ENCODE measurements around the gene CDADC1.
A peak's percentile ranks its signal among the peaks of the same experiment; 100 is the strongest.

The CDADC1 gene

GRCh38 chr13:49240017-49240416 lies 7.7 kb upstream of the CDADC1 start:
- Mint-ChIP-seq H3K4me1 (no peaks in the 10 kb centered on the region), H3K4me3 (no peak overlapping the region), H3K36me3 (ENCODE audit: low read depth) (no peaks in the 10 kb centered on the region), H3K9me3 (no peaks in the 10 kb centered on the region), H3K27ac (no peak overlapping the region), H3K27me3 (ENCODE audit: low read depth, poor library complexity) (peaks cover 26% of the 10 kb centered on the region)
- no peak for DNase-seq
- TF ChIP-seq CTCF (IDR thresholded peaks at IDR 0.05): peak; percentile 11

- Mint-ChIP-seq H3K27me3 (ENCODE audit: low read depth, poor library complexity) (peaks cover 32% of the 10 kb centered on the region), H3K4me1 (no peaks in the 10 kb centered on the region), H3K9me3 (no peaks in the 10 kb centered on the region), H3K4me3 (no peak overlapping the region), H3K36me3 (ENCODE audit: low read depth) (no peaks in the 10 kb centered on the region), H3K27ac (no peak overlapping the region)
- DNase-seq: no peak
- TF ChIP-seq CTCF (IDR thresholded peaks at IDR 0.05): no peak
Observed at GRCh38 chr13:49241296-49241695, 6.4 kb upstream of the CDADC1 start.

- TF ChIP-seq CTCF (IDR thresholded peaks at IDR 0.05): no peak
- peaks cover 27% of the 10 kb centered on the region for H3K4me1 Mint-ChIP-seq
- H3K27me3 Mint-ChIP-seq (ENCODE audit: low read depth, poor library complexity): peaks cover 37% of the 10 kb centered on the region
- peaks cover 2% of the 10 kb centered on the region for H3K36me3 Mint-ChIP-seq (ENCODE audit: low read depth)
- H3K4me3 Mint-ChIP-seq: no peak overlapping the region
- H3K9me3 Mint-ChIP-seq: no peaks in the 10 kb centered on the region
- peak overlapping the region; percentile 70 for H3K27ac Mint-ChIP-seq
- no peak for DNase-seq
Observed at GRCh38 chr13:49245101-49245500, 2.6 kb upstream of the CDADC1 start.

- no peaks in the 10 kb centered on the region for H3K9me3 Mint-ChIP-seq
- H3K36me3 Mint-ChIP-seq (ENCODE audit: low read depth): peaks cover 6% of the 10 kb centered on the region
- H3K27ac Mint-ChIP-seq: peak overlapping the region; percentile 97
- peak overlapping the region; percentile 100 for H3K4me3 Mint-ChIP-seq
- H3K27me3 Mint-ChIP-seq (ENCODE audit: low read depth, poor library complexity): peaks cover 30% of the 10 kb centered on the region
- no peak for TF ChIP-seq CTCF (IDR thresholded peaks at IDR 0.05)
- no peak for DNase-seq
- peaks cover 29% of the 10 kb centered on the region for H3K4me1 Mint-ChIP-seq
Observed at GRCh38 chr13:49246850-49247642, 679 bp upstream of the CDADC1 start.

- Mint-ChIP-seq H3K4me3 (peak overlapping the region; percentile 100), H3K9me3 (no peaks in the 10 kb centered on the region), H3K4me1 (peaks cover 29% of the 10 kb centered on the region), H3K27ac (peak overlapping the region; percentile 97), H3K27me3 (ENCODE audit: low read depth, poor library complexity) (peaks cover 25% of the 10 kb centered on the region), H3K36me3 (ENCODE audit: low read depth) (peaks cover 6% of the 10 kb centered on the region)
- no peak for DNase-seq
- TF ChIP-seq CTCF (IDR thresholded peaks at IDR 0.05): no peak
Observed at GRCh38 chr13:49248622-49249002, 887 bp downstream of the CDADC1 start.

GRCh38 chr13:49251326-49251725 lies 3.6 kb downstream of the CDADC1 start:
- Mint-ChIP-seq H3K27me3 (ENCODE audit: low read depth, poor library complexity) (peaks cover 5% of the 10 kb centered on the region), H3K4me3 (no peak overlapping the region), H3K27ac (no peak overlapping the region), H3K4me1 (peaks cover 29% of the 10 kb centered on the region), H3K36me3 (ENCODE audit: low read depth) (peaks cover 30% of the 10 kb centered on the region), H3K9me3 (no peaks in the 10 kb centered on the region)
- DNase-seq: no peak
- TF ChIP-seq CTCF (IDR thresholded peaks at IDR 0.05): no peak

Data from nephron progenitor cell (in vitro differentiated cells).